Neural progenitor cell (in vitro differentiated cells): ENCODE results near the gene GPR3. TPM values are rescaled to one million over a fixed set of nuclear protein-coding genes. Genes with fewer than 3 reads are reported as not detected.

Source experiments
- DNase-seq: peaks from one replicate; pipeline ENCODE4 v3.0.0-alpha.2; 2016; ENCODE audit warnings: low spot score
- H2AFZ ChIP-seq: fragments of 200-600 bp; sonication (generic); replicated peaks from 2 replicates; pipeline ENCODE4 v1.6.1; 2016; ENCODE audit warnings: antibody characterized with exemption
- H3F3A ChIP-seq: fragments of 200-600 bp; sonication (generic); 2 replicates; pipeline ENCODE4 v1.6.1; 2016; ENCODE audit warnings: antibody characterized with exemption, low read depth
- H3K27ac ChIP-seq: fragments of 200-600 bp; sonication (generic); 2 replicates; pipeline ENCODE4 v1.5.1; 2016; ENCODE audit warnings: mild to moderate bottlenecking
- H3K27me3 ChIP-seq: fragments of 200-600 bp; sonication (generic); 2 replicates; pipeline ENCODE4 v1.6.1; 2016; ENCODE audit warnings: mild to moderate bottlenecking, moderate library complexity
- H3K36me3 ChIP-seq: fragments of 200-600 bp; sonication (generic); 2 replicates; pipeline ENCODE4 v1.5.1; 2016
- H3K4me1 ChIP-seq: fragments of 200-600 bp; sonication (generic); 2 replicates; pipeline ENCODE4 v1.6.1; 2016; ENCODE audit warnings: mixed run types
- H3K4me2 ChIP-seq: fragments of 200-600 bp; sonication (generic); 2 replicates; pipeline ENCODE4 v1.6.1; 2016
- H3K4me3 ChIP-seq: fragments of 200-600 bp; sonication (generic); 2 replicates; pipeline ENCODE4 v1.5.1; 2016
- H3K79me2 ChIP-seq: fragments of 200-600 bp; sonication (generic); 2 replicates; pipeline ENCODE4 v1.6.1; 2016; ENCODE audit warnings: low read depth
- H3K9ac ChIP-seq: fragments of 200-600 bp; sonication (generic); 2 replicates; pipeline ENCODE4 v1.6.1; 2016
- H3K9me3 ChIP-seq: fragments of 200-600 bp; sonication (generic); 2 replicates; pipeline ENCODE4 v1.5.1; 2016; ENCODE audit warnings: low read depth
- H4K20me1 ChIP-seq: fragments of 200-600 bp; sonication (generic); 2 replicates; pipeline ENCODE4 v1.6.1; 2016; ENCODE audit warnings: low read depth
- H3K27ac Mint-ChIP-seq: 3 replicates; pipeline ENCODE4 v1.8.0; 2021; ENCODE audit warnings: mixed read lengths
- H3K27me3 Mint-ChIP-seq: 2 replicates; pipeline ENCODE4 v1.8.0; 2022; ENCODE audit warnings: low read depth, mild to moderate bottlenecking, inconsistent platforms, moderate library complexity, mixed read lengths; ENCODE audit not compliant: insufficient read depth
- H3K36me3 Mint-ChIP-seq: 3 replicates; pipeline ENCODE4 v1.8.0; 2021; ENCODE audit warnings: mixed read lengths
- H3K4me1 Mint-ChIP-seq: 3 replicates; pipeline ENCODE4 v1.8.0; 2021; ENCODE audit warnings: mixed read lengths
- H3K4me3 Mint-ChIP-seq: 3 replicates; pipeline ENCODE4 v1.8.0; 2021; ENCODE audit warnings: mild to moderate bottlenecking, moderate library complexity, mixed read lengths
- H3K9me3 Mint-ChIP-seq: 3 replicates; pipeline ENCODE4 v1.8.0; 2020; ENCODE audit warnings: mixed read lengths
- CTCF ChIP-seq: fragments of 200-600 bp; sonication (generic); IDR thresholded peaks from 2 replicates; pipeline ENCODE4 v1.5.1; 2017; ENCODE audit warnings: antibody characterized with exemption, mild to moderate bottlenecking
- EZH2 ChIP-seq: fragments of 200-600 bp; sonication (generic); IDR thresholded peaks from 2 replicates; pipeline ENCODE4 v1.6.1; 2017; ENCODE audit warnings: antibody characterized with exemption, mild to moderate bottlenecking, moderate library complexity
- EZH2phosphoT487 ChIP-seq: fragments of 200-600 bp; sonication (generic); IDR thresholded peaks from 2 replicates; pipeline ENCODE4 v1.6.1; 2017; ENCODE audit warnings: antibody characterized with exemption
- total RNA-seq: library from RNA; depleted of rRNA; stranded (reverse); fragments of >200 nt; gene quantifications from 2 replicates; pipeline ENCODE4 v1.2.3, GENCODE V29; 2015; ENCODE audit warnings: low replicate concordance

GPR3 gene
- total RNA-seq, 1 donor from 2014 or later: 3.1 TPM

- H3K27ac Mint-ChIP-seq: no peak overlapping the region
- H3K27me3 ChIP-seq: no peaks in the 10 kb centered on the region
- H3K4me1 ChIP-seq: peaks cover 15% of the 10 kb centered on the region
- peaks cover 12% of the 10 kb centered on the region for H3F3A ChIP-seq
- H3K36me3 ChIP-seq: no peaks in the 10 kb centered on the region
- no peak overlapping the region for H2AFZ ChIP-seq
- no peak for DNase-seq
- no peaks in the 10 kb centered on the region for H3K36me3 Mint-ChIP-seq
- no peak overlapping the region for H3K4me2 ChIP-seq
- TF ChIP-seq CTCF (no peak), EZH2phosphoT487 (no peak), EZH2 (no peak)
- H3K4me3 Mint-ChIP-seq: peak overlapping the region; percentile 89
- no peaks in the 10 kb centered on the region for H3K79me2 ChIP-seq
- no peaks in the 10 kb centered on the region for H3K9me3 Mint-ChIP-seq
- H3K27me3 Mint-ChIP-seq: peaks cover 11% of the 10 kb centered on the region
- H3K9me3 ChIP-seq: no peaks in the 10 kb centered on the region
- peaks cover 34% of the 10 kb centered on the region for H3K4me1 Mint-ChIP-seq
- H3K27ac ChIP-seq: no peak overlapping the region
- no peak overlapping the region for H3K9ac ChIP-seq
- no peaks in the 10 kb centered on the region for H4K20me1 ChIP-seq
- H3K4me3 ChIP-seq: no peak overlapping the region
Measured at GRCh38 chr1:27393641-27394281, 1.3 kb downstream of the GPR3 start.

- H3K27ac Mint-ChIP-seq: no peak overlapping the region
- DNase-seq: no peak
Measured at GRCh38 chr1:27394282-27394658, 1.8 kb downstream of the GPR3 start.

DNA sequence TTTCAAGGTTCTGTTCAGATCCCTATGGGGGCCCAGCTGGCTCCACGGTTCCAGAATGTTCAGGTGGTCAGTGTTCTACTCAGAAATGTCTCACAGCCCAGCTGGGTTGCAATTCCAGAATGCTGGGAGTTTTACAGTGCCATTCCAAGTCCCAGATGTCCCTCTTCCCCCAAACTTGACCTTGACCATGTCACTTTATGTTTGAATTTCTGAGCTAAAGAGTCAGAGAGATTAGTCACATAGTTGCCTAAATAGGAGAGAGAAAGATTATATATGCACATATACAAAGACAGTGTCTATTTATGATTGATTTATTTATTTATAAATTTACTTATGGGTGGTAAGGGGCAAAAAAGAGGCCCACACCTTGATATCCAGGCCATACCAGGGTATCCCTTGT lies 2.5 kb downstream of the GPR3 start:
- no peaks in the 10 kb centered on the region for H3K79me2 ChIP-seq
- no peak overlapping the region for H3K9ac ChIP-seq
- TF ChIP-seq EZH2 (no peak), EZH2phosphoT487 (no peak), CTCF (no peak)
- H3K9me3 Mint-ChIP-seq: no peaks in the 10 kb centered on the region
- H3K36me3 Mint-ChIP-seq: no peaks in the 10 kb centered on the region
- no peak overlapping the region for H3K27ac ChIP-seq
- no peak for DNase-seq
- no peaks in the 10 kb centered on the region for H3K9me3 ChIP-seq
- peak overlapping the region; percentile 31 for H3K4me3 Mint-ChIP-seq
- H3K27ac Mint-ChIP-seq: no peak overlapping the region
- H3K4me2 ChIP-seq: no peak overlapping the region
- no peaks in the 10 kb centered on the region for H3K27me3 ChIP-seq
- H2AFZ ChIP-seq: no peak overlapping the region
- no peaks in the 10 kb centered on the region for H3K36me3 ChIP-seq
- H3F3A ChIP-seq: peaks cover 15% of the 10 kb centered on the region
- H3K27me3 Mint-ChIP-seq: peaks cover 11% of the 10 kb centered on the region
- peaks cover 45% of the 10 kb centered on the region for H3K4me1 Mint-ChIP-seq
- no peak overlapping the region for H3K4me3 ChIP-seq
- H3K4me1 ChIP-seq: peaks cover 26% of the 10 kb centered on the region
- no peaks in the 10 kb centered on the region for H4K20me1 ChIP-seq

More at GRCh38 chr1:27394282-27394658, 1.8 kb downstream of the GPR3 start:
- no peaks in the 10 kb centered on the region for H3K9me3 ChIP-seq
- peaks cover 11% of the 10 kb centered on the region for H3K27me3 Mint-ChIP-seq
- peaks cover 39% of the 10 kb centered on the region for H3K4me1 Mint-ChIP-seq
- H3K36me3 ChIP-seq: no peaks in the 10 kb centered on the region
- H3K27me3 ChIP-seq: no peaks in the 10 kb centered on the region
- TF ChIP-seq EZH2 (no peak), EZH2phosphoT487 (no peak), CTCF (no peak)
- peaks cover 15% of the 10 kb centered on the region for H3F3A ChIP-seq
- H3K27ac ChIP-seq: no peak overlapping the region
- peaks cover 20% of the 10 kb centered on the region for H3K4me1 ChIP-seq
- H3K36me3 Mint-ChIP-seq: no peaks in the 10 kb centered on the region
- no peak overlapping the region for H3K4me3 ChIP-seq
- no peak overlapping the region for H2AFZ ChIP-seq
- H3K79me2 ChIP-seq: no peaks in the 10 kb centered on the region
- no peaks in the 10 kb centered on the region for H3K9me3 Mint-ChIP-seq
- H3K4me2 ChIP-seq: no peak overlapping the region
- no peaks in the 10 kb centered on the region for H4K20me1 ChIP-seq
- peak overlapping the region; percentile 47 for H3K4me3 Mint-ChIP-seq
- no peak overlapping the region for H3K9ac ChIP-seq
